Heart left ventricle (tissue), 16 donors: Measurements from ENCODE around the gene LDAF1. TPM values are rescaled to one million over a fixed set of nuclear protein-coding genes. Genes with fewer than 3 reads are reported as not detected.

Experiments used
- ATAC-seq, 4 donors: fragments of 200-7000 bp; cut with Tn5 transposase; one replicate each; pipeline ENCODE4 v1.9.1; 2020 to 2022; ENCODE audit warnings: moderate library complexity in 4 of 4, mild to moderate bottlenecking in 3 of 4, moderate number of reproducible peaks in 1 of 4
- DNase-seq, 5 donors: peaks; one replicate each; pipeline ENCODE4 v3.0.0-alpha.2; 2020
- H3K27ac ChIP-seq, 12 donors: fragments of 200-600 bp; sonication (generic) in 4 of 12; one replicate each; pipeline versions ENCODE4 v1.5.0 to v1.8.0; 2016 to 2022; ENCODE audit warnings: mild to moderate bottlenecking in 2 of 12
- H3K27me3 ChIP-seq, 9 donors: fragments of 200-600 bp; sonication (generic) in 2 of 9; one replicate each; pipeline versions ENCODE4 v1.5.1 to v1.8.0; 2016 to 2022; ENCODE audit warnings: mild to moderate bottlenecking in 3 of 9
- H3K36me3 ChIP-seq, 9 donors: fragments of 200-600 bp; sonication (generic) in 2 of 9; one replicate each; pipeline versions ENCODE4 v1.5.0 to v1.8.0; 2018 to 2022; ENCODE audit warnings: mild to moderate bottlenecking in 2 of 9
- H3K4me1 ChIP-seq, 12 donors: fragments of 200-600 bp; sonication (generic) in 4 of 12; one replicate each; pipeline versions ENCODE4 v1.5.0 to v1.8.0; 2016 to 2022; ENCODE audit warnings: mild to moderate bottlenecking in 3 of 12
- H3K4me3 ChIP-seq, 12 donors: fragments of 200-600 bp; sonication (generic) in 4 of 12; one replicate each; pipeline versions ENCODE4 v1.5.0 to v1.8.0; 2017 to 2022; ENCODE audit warnings: mild to moderate bottlenecking in 9 of 12, moderate library complexity in 4 of 12
- H3K9me3 ChIP-seq, 12 donors: fragments of 200-600 bp; sonication (generic) in 4 of 12; one replicate each; pipeline versions ENCODE4 v1.5.0 to v1.8.0; 2016 to 2022; ENCODE audit warnings: mild to moderate bottlenecking in 1 of 12
- POLR2A ChIP-seq, 2 donors: fragments of 450-650 bp; IDR thresholded peaks; one replicate each; pipeline ENCODE4 v1.6.1; 2017; ENCODE audit warnings: antibody characterized with exemption in 2 of 2, mild to moderate bottlenecking in 2 of 2, moderate library complexity in 2 of 2
- WGBS, 4 donors: extraction: QIAGEN DNeasy Blood & Tissue Kit in 2 of 4; methylation state at CpG; one replicate each; pipeline versions ENCODE4 v1.1.5 to v1.1.7; 2013 to 2018; 5-methylcytosine and 5-hydroxymethylcytosine counted together
- intact Hi-C, 10 donors: fragments of 100-400 bp; cut with DNase I; formaldehyde crosslinking; loops; one replicate each; pipeline versions ENCODE4 v1.11.1 to v1.14.2; 2022
- polyA plus RNA-seq, 2 donors: library from polyadenylated mRNA; stranded (reverse); fragments of 200-250 nt; gene quantifications; one replicate each; pipeline ENCODE4 v1.2.3, GENCODE V29; 2013
- total RNA-seq, 9 donors: library from RNA; depleted of rRNA in 2 of 9; stranded (reverse); fragments of >200 nt in 2 of 9; fragmentation: NEBNext Ultra II Directional in 3 of 9; extraction: Animal tissue kit (Norgen Biotek cat#: 25700) in 3 of 9; gene quantifications; one replicate each; pipeline versions ENCODE4 v1.1.0 to v1.2.4, GENCODE V29; 2016 to 2023
- TF ChIP-seq, protein P1 (sequence below), 12 donors: fragments of 200-600 bp; sonication (generic) in 4 of 12; IDR thresholded peaks; one replicate each; pipeline versions ENCODE4 v1.5.0 to v1.8.0; 2018 to 2022; ENCODE audit warnings: antibody characterized with exemption in 12 of 12, mild to moderate bottlenecking in 5 of 12
- donor health status: ischemic (EF 13 %, LVEDD 7.1; RV severe dilation, severe dysfunction).
- donor health status: healthy with polysubstance abuse.
- donor health status: DM: no; HTN: yes; CAD: no.
- donor health status: DM: no; HTN: no; CAD: no.
- donor health status: ischemic (EF 25% LVEDD 6.9; RV normal size, moderate dysfunction).
- donor health status: ischemic (EF 25% LVEDD 5.7; RV mildly dilated, moderate dysfunction).
- donor health status: healthy.
- donor health status: DM: yes; HTN: yes; CAD: no.
- donor health status: ischemic (EF 35%, LVEDD 5.7; RV mildly dilated, moderate dysfunction).
- donor health status: nonischemic (EF 11% LVEDD 7.7; RV severe dilation, severe dysfunction).
- donor health status: DM: yes; HTN: yes; CAD: no.
- donor health status: PGD.
- donor health status: ischemic (EF 29% LVEDD 5.4; RV normal size, mild dysfunction).
- donor health status: nonischemic (EF 23%, LVEDD 6.1; RV moderate dilation, normal function).

The LDAF1 gene
- total and polyA plus RNA-seq, 11 donors: 31.0 to 334 (median 138) TPM

DNA sequence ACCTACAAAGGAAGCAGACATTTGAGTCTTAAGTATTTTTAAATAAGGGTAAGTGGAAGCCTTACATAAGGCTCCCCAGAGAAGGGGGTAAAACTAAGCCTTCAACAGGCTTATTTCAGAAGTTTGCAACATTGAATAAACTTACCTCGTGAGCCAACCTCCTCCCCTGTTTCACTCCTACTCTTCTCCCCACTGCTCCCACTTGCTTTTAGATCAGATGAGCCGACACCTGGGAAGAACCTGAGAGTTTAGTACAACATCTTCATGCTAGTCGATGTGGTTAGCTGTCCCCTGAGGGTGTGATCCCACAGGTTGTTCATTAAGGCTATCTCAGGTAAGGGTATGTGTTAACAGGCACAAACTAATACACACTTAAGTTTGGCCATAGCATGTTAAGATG is 39.1 kb downstream of the LDAF1 start:
- intact Hi-C loops: no loop called here
- ATAC-seq (no peak), DNase-seq (no peak)
- H3K27me3 ChIP-seq: peaks cover 0 to 3% (median 0%) of the 10 kb centered on the region in 9 donors
- TF ChIP-seq, protein P1, sequence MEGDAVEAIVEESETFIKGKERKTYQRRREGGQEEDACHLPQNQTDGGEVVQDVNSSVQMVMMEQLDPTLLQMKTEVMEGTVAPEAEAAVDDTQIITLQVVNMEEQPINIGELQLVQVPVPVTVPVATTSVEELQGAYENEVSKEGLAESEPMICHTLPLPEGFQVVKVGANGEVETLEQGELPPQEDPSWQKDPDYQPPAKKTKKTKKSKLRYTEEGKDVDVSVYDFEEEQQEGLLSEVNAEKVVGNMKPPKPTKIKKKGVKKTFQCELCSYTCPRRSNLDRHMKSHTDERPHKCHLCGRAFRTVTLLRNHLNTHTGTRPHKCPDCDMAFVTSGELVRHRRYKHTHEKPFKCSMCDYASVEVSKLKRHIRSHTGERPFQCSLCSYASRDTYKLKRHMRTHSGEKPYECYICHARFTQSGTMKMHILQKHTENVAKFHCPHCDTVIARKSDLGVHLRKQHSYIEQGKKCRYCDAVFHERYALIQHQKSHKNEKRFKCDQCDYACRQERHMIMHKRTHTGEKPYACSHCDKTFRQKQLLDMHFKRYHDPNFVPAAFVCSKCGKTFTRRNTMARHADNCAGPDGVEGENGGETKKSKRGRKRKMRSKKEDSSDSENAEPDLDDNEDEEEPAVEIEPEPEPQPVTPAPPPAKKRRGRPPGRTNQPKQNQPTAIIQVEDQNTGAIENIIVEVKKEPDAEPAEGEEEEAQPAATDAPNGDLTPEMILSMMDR (IDR thresholded peaks at IDR 0.05): no peak
- TF ChIP-seq POLR2A (IDR thresholded peaks at IDR 0.05): no peak
- WGBS, 4 donors: 74 to 81% (median 75%) methylated on average over 3 of the region's 3 CpGs
- H3K9me3 ChIP-seq: no peaks in the 10 kb centered on the region
- H3K27ac ChIP-seq: no peak overlapping the region
- no peak overlapping the region for H3K4me3 ChIP-seq
- no peaks in the 10 kb centered on the region for H3K4me1 ChIP-seq
- no peaks in the 10 kb centered on the region for H3K36me3 ChIP-seq

DNA sequence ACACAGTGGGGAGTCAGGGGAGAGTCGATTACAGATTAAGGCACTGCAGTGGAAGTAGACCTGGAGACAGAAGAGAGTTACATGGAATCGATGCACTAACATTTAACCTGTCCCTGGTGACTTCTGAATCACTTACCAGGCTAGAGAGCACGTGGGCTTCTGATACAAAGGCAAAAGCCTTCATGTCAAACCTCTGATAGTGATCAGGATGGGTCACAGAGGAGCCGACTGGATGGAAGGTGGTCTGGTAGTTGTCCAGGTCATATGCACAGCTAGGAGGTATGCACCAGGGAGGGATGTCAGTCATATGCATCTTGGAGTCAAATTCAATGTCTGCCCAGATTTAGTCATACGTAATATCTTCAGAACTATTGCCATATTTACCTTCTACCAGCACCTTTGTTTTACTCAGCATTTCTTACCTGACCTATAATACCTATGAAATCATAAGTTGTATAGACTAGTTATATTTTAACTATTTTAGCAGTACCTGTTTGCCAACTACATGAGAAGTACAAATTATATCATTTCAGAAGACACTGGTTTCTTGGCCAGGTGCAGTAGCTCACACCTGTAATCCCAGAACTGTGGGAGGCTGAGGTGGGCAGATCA is 41.2 kb downstream of the LDAF1 start:
- Histone ChIP-seq H3K4me3 (no peak overlapping the region), H3K27me3 (peaks cover 0 to 3% (median 0%) of the 10 kb centered on the region in 9 donors), H3K9me3 (no peaks in the 10 kb centered on the region), H3K36me3 (no peaks in the 10 kb centered on the region), H3K4me1 (no peaks in the 10 kb centered on the region), H3K27ac (no peak overlapping the region)
- ATAC-seq (no peak), DNase-seq (no peak)
- WGBS, 4 donors: 63 to 70% (median 68%) methylated on average over 5 of the region's 5 CpGs
- TF ChIP-seq, protein P1 (IDR thresholded peaks at IDR 0.05): no peak
- TF ChIP-seq POLR2A (IDR thresholded peaks at IDR 0.05): no peak
- intact Hi-C loops: no loop called here

DNA sequence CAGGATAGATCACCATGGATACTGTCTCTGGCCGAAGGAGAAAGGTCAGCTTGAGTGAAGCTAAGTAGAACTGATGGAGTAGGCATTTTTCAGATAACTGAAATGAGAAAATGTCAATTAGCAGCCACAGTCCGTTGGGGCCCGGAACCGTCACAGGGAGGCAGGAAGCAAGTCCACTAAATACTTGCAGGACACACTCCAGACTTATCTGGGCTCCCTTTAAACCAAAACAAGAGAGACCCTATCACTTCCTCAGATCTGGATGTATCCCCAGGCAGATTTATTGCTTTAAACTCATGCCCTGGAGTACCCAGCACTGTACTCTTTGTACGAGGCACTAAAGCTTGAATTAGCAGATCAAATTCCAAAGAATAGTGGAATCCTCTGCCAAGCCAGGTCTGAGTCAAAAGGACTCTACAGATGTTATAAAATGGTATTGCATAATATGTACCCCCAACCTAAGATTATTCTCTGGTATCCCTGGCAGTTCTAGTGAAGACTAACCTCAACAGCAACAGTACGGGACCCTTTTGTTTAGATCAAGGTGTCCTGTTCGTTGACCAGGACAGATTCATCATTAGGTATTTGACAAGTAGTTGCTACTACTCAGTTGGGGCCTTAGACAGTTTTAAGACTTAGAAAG is 44.8 kb downstream of the LDAF1 start:
- no peaks in the 10 kb centered on the region for H3K36me3 ChIP-seq
- no peaks in the 10 kb centered on the region for H3K4me1 ChIP-seq
- 52 to 67% (median 62%) methylated on average over 7 of the region's 7 CpGs for whole genome bisulfite sequencing, 4 donors
- no peak for DNase-seq
- no peak overlapping the region for H3K27ac ChIP-seq
- no peak overlapping the region for H3K4me3 ChIP-seq
- no peak for ATAC-seq
- no peaks in the 10 kb centered on the region for H3K27me3 ChIP-seq
- intact Hi-C loops: no loop called here
- H3K9me3 ChIP-seq: no peaks in the 10 kb centered on the region
- no peak for TF ChIP-seq POLR2A (IDR thresholded peaks at IDR 0.05)
- TF ChIP-seq, protein P1 (IDR thresholded peaks at IDR 0.05): no peak

DNA sequence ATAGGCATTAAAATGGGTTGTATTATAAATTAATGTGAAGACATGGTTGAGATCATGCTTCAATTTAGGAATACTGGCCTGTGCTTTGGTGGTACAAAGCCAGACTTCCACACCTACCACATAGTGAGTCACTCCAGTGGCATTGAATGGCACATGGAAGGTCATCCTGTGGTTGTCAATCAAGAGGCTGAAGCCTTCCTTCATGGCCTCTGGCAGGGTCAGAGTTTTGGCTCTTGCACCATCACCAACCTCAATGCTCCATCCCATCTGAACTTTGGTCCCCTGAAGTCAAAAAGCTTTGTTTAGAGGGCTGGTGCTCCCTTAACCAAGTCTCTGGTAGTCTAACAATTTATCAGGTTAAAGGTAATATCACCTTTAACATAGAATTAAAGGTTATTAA is 46.8 kb downstream of the LDAF1 start:
- no peak for ATAC-seq

More for the DNA sequence above, 46.8 kb downstream of the LDAF1 start:
- H3K36me3 ChIP-seq: no peaks in the 10 kb centered on the region
- no peak for DNase-seq
- no peak overlapping the region for H3K4me3 ChIP-seq
- H3K27ac ChIP-seq: no peak overlapping the region
- TF ChIP-seq, protein P1 (IDR thresholded peaks at IDR 0.05): no peak
- TF ChIP-seq POLR2A (IDR thresholded peaks at IDR 0.05): no peak
- H3K27me3 ChIP-seq: peaks cover 0 to 2% (median 0%) of the 10 kb centered on the region in 9 donors
- no peaks in the 10 kb centered on the region for H3K9me3 ChIP-seq
- no peaks in the 10 kb centered on the region for H3K4me1 ChIP-seq
- intact Hi-C loops: no loop called here
